HuH-7 (cell line): ENCODE results near the gene DDX25.
"Not testable (repeated sequence)": the region's sequence is repeated elsewhere in the genome, so short reads cannot be mapped to it uniquely, and the experiment has no call there.

Experiments
- DNase-seq: peaks from one replicate; pipeline ENCODE4 v3.0.0; 2011; ENCODE audit warnings: low spot score

DDX25 gene

DNA sequence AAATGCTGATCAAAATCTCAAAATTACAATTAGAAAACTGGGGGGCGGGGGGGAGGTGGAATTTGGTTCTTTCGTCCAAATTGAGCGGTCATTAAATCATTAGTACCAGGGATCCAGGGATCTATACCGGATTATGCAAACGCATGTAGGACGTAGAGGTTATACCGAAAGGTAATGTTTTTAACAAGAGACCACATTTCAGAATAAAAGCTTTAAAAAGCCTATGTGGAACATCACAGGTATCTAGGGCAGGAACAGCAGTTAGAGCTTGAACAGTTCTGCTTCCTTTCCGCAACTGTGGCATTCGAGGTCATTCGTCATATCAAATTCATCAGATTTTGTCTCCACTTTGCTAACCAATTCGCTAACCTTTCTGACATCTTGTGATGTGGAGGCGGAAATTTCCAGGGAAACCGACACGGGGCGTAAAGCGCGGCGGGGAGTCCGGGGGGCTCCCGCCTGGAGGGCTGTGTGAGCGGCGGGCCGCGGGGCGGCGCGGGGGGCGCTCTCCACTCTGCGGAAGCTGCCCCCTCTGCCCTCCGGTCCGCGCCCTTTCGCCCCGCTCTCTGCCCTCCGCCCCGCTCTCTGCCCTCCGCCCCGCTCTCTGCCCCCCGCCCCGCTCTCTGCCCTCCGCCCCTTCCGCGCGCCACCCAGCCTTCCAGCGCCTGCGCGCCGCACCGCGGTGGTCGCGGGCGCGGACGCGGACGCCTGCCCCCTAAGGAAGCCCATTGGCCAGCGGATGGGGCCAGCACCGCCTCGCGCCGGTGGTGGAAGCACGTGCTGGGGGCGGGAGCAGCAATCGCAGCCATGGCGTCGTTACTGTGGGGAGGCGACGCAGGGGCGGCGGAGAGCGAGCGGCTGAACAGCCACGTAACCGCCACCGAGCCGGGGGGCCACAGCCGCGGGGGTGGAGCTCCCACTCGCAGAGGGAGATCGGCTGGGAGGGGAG is at the start of gene DDX25:
TSS of gene DDX25 (plus strand) at position 798 of the 949 bp plus-strand sequence. CDS start at position 808, 10 bp downstream.
- DNase-seq: no peak

DNA sequence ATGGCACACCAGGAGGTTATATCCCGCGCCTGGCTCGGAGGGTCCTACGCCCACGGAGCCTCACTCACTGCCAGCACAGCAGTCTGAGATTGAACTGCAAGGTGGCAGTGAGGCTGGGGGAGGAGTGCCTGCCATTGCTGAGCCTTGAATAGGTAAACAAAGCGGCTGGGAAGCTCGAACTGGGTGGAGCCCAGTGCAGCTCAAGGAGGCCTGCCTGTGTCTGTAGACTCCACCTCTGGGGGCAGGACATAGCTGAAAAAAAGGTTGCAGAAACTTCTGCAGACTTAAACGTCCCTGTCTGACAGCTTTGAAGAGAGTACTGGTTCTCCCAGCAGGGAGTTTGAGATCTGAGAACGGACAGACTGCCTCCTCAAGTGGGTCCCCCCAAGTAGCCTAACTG is 46.6 kb upstream of the DDX25 start:
- not testable (repeated sequence) for DNase-seq

DNA sequence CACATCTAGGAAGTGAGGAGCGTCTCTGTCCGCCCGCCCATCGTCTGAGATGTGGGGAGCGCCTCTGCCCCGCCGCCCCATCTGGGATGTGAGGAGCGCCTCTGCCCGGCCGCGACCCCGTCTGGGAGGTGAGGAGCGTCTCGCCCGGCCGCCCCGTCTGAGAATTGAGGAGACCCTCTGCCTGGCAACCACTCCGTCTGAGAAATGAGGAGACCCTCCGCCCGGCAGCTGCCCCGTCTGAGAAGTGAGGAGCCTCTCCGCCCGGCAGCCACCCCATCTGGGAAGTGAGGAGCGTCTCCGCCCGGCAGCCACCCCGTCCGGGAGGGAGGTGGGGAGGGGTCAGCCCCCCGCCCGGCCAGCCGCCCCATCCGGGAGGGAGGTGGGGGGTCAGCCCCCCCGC is 41.5 kb upstream of the DDX25 start:
- not testable (repeated sequence) for DNase-seq

DNA sequence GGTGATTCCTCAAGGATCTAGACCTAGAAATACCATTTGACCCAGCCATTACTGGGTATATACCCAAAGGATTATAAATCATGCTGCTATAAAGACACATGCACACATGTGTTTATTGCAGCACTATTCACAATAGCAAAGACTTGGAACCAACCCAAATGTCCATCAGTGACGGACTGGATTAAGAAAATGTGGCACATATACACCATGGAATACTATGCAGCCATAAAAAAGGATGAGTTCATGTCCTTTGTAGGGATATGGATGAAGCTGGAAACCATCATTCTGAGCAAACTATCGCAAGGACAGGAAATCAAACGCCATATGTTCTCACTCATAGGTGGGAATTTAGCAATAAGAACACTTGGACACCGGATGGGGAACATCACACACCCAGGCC is 39.0 kb upstream of the DDX25 start:
- DNase-seq: not testable (repeated sequence)

DNA sequence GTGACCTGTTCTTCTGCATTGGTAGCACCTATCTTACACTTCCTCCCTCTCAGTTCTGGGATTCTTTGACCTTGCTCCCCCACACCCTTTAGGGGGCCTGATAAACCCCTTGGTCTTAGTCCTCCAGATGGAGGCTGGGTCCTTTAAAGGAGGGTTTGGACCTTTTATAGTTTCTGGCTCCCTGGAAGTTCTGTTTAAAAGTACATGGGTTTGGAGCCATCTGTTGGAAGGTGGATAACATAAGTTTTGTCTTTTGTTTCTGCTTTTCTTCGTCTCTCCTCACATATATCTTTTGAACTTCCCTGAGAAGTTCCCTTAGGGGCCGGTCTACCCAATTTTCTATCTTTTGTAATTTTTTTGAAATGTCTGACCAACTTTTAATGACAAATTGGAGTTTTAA is 34.8 kb upstream of the DDX25 start:
- no peak for DNase-seq

DNA sequence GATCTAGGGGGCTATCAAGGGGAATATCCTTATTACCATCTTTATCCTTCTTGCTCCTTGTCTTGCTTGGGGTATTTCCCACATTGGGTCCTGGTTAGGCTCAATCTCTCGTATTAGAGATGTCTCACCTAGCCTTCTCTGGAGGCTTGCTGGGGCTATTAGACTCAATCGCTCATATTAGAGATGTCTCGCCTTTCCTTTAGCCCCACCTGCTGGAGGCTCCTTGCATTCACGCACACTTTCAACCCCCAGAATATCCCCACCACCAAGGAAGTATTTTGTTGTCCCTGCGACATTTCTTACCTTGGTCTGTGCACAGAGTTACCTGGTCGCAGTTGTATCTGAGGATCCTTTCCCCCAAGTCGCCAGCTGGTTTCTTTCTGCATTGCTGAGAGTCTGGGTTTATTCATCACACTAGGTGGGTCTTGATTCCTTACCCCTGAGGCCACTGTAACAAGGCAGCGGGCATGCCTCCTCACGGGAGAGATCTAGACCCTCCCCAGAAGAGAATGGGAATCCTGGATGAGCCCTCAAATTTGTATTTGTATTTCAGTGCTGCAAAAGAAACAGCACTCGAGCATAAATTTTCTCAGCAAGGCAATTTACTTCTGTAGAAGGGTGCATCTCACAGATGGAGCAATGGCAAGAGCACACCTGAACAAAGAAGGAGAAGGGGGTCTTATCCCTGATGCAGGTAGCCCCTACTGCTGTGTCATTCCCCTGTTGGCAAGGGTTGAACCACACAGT is 32.7 kb upstream of the DDX25 start:
- peak; percentile 68 for DNase-seq

DNA sequence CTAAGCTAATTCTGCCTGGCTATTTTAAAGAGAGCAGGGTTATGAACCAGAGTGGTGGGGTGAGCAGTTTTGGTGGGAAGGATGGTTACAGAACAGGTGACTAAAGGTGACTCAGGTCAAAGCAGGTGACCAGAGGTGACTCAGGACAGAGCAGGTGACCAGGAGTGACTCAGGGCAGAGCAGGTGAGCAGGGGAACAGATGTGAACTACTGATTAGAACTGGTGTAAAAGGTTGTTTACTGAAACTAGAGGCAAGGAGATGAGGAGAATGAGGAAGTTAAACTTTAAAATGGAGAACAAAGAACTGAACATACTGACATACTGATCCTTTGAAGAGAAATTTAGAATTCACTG is 32.2 kb upstream of the DDX25 start:
- no peak for DNase-seq

DNA sequence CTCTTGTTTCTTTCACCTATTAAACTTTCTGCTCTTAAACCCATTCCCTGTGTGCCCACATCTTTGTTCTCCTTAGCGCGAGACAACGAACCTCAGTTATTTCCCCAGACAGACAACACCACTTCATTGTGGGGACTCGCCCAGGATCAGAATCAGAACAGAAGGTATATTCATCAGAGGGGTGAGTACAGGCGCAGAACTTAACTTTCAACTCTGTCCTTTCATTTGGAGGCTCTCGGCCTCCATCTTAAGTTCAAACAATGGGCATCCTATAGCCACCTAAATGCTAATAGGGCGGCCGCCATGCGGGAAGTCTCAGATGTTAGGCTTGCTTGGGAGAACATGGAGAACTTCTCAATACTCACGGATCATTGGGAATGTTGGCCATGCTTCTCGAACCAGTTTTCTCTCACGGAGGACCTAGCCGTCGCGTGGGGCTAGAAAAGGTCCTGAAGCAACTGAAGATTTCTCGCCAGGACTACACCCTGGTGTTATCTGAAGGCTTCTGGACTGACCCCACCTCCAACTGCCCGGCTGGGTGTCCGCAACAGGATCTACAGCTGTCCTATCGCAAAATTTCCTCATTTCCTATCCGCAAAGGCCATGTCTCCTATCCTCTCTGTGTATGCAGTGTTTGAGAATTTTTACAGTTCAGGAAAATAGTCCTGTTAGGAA is 30.3 kb upstream of the DDX25 start:
- no peak for DNase-seq

DNA sequence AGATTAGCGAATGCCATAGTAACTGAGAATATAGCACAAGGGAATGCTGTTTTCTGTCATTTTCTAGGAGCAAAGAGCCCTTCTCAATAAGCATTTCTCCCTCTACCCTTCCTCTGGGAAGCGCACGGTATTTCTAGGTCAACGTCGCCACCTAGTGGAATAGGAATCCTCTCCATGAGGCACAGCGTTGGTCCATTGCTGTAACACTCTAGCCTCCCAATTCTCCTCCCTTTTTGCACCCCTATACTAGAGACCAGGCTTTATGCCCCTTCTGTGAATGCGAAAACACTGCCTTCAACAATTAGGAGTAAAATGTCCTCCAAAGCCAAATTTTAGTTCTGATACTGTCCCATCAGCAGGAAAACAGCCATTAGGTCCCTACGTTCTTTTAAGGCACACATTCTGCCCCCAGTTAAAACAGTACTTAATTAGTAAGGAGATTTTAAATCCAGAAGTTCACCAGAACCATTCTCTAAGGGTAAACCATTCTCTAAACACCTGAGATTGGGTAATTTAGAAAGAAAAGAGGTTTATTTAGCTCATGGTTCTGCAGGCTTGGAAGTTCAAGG is 29.7 kb upstream of the DDX25 start:
- peak; percentile 70 for DNase-seq

DNA sequence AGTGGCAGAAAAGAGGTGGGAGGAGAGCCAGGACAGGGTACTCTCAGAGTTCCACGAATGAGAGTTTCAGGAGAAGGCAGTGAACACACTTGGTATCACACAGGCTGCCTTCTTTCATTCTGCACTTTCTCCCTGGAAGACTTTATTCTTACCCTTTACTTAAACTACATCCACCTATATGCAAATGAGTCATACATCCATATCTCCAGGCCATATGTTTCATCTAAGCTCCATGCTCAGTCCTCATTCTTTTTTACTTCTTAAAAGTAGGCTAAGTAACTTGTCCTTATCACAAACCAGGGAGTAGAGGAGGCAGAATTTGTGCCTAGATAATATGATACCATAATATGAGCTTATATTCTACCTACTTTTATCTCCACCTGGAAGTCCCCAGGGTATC is 23.0 kb upstream of the DDX25 start:
- DNase-seq: no peak

DNA sequence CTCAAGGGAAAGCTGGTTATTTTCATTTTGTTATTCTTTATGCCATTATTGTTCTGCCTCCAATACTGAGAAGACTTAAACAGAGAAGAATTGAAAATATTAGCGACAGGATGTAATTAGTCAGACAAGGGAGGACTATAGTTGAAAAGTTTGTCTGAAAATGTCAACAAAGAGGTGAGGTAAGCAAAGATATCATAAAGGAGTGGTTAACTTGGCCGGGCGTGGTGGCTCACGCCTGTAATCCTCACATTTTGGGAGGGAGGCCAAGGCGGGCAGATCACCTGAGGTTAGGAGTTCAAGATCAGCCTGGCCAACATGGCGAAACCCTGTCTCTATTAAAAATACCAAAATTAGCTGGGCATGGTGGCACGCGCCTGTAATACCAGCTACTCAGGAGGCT is 20.9 kb upstream of the DDX25 start:
- DNase-seq: no peak

DNA sequence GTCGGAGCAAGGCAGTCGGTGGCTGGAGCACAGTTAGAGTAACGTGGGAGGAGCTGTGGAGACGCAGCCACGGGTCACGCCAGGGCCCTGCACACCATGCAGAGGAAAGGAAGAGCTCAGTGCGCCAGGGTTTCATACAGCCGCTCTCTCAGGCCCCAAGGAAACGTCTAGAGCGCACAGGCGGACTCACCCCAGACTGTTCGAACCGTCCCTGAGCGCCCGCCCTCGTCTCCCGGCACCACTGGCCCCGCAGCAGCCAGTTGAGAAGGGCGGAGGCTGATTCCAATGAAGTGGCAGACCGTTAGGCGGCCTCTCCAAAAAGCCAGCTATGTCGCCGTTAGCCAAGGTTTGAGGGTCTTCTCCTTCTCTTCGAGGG is 17.3 kb upstream of the DDX25 start:
- no peak for DNase-seq

DNA sequence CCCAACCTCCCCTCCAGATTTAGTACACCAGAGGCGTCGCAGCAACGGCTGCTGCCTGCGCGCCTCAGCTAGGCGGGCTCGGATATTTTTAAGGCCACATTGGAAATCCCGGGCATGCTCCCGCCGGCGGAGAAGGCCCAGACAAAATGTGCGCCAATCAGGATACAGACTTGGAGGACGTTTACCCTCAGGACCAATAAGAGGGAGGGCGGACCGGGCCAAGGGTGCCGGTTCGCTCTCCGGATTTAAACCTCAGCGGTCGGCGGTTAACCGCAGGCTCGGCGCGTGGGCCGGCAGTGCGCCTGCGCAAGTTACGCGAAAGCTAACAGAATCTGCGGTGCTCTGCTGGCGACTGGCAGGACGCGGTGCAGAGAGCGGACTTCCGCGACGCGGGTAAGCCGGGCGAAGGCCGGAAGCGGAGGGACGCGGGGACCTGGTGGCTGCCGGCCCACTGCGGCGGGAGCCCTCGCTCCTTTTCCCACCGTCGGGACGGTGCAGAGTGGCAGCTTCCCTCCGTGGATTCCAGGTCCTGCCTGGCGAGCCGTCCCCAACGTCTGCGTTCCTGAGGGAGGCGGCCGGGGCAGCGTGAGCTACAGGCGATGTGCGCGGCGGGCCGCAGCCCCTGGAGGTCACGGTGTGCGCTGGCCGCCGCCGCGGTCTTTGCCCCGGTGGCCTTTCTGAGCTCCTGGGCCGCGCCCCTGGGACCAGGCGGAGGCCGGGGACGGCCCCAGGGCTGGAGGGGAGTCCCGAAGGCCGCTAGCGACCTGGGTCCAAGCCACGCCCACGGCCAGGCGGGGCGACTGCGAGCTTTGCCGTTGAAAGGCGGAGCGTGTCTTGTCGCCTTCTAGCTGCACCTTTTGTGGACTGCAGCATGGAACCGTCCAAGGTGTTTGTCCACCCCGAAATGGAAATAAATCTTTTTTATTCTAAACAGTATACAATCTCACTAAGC is 16.7 kb upstream of the DDX25 start, which contains the start of gene HYLS1:
TSS of gene HYLS1 (plus strand) at position 296 of the 952 bp plus-strand sequence. CDS start 11,701 bp downstream, outside the sequence.
- DNase-seq: peak; percentile 81

DNA sequence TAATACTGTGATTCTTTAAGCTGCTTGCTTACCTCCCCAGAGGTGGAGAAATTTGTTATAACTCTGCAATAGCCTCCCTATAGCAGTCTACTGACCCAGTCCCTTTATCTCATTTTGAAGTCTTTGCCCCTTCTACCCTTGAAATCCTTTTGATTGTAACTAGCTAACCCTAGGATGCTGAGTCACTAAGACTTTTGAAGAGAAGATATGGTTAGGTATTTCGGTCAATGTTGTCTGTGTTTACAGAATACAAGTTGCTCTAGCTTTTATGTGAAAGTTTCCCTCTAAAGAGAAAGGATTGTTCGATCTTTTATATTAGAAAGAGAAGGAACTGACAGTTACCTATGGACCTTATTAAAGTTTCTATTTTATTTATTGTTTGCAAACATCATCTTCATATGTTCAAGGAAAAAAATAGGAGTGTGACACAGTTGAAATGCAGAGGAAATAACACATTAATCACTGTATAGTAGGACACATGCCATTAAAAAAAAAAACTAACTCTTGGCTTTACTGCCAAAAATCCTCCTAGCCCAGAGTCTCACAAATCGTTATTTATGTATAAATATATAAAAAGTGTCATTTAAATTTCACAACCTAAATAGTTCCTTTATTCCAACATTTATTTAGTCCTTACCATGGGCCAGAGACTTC is 13.7 kb upstream of the DDX25 start:
- no peak for DNase-seq

DNA sequence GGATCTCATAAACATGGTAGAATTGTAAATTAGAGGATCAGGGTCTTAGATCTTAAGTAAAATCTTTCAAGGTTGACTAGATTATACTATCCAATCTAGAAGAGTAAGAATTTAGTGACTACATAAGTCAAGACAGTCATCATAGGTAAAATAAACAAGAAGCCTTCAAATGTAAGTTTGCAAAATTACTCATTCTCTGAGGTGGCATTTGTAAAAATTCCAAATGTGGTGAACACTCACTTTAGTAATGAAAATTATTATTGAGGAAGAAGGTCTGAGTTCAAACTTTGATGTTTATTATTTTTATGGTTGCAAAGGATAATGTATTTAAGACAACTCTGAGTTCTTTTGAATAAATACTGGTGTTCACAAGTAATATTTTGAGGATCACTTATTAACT is 12.2 kb upstream of the DDX25 start:
- DNase-seq: no peak

DNA sequence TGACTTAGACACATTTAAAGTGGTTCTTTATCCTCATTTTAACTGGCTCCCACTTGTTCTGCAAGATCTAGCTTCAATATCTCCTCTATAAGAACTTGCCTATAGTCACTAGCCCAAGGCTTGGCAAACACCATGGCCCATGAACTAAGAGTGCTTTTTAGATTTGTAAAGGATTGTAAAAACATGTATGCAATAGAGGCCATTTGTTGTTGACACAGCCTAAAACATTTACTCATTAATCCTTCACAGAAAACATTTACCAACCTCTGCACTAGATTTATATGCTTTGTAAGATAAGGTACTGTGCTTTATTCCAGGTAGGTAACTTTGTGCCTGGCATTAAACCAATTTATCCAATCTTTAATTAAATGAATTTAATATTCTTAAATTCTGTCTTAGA is 11.3 kb upstream of the DDX25 start:
- no peak for DNase-seq

DNA sequence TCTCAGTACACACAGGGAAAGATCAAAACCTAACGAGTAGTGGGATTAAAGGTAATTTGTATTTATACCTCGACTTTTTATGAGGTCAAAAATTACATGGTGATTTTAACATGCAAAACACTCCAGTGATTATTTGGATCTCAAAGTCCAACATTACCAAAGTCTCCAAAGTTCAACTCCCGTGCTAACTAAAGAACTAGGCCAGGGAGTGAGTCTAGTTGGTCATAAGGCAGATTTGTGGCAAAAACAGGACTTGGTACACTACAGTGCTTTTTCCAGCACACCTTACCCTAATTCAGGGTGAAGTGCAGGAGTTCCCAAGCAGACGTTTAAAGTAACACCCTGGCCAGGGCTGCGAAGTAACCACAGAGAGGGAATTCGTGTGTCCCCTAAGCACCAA is 2.4 kb upstream of the DDX25 start:
- no peak for DNase-seq

DNA sequence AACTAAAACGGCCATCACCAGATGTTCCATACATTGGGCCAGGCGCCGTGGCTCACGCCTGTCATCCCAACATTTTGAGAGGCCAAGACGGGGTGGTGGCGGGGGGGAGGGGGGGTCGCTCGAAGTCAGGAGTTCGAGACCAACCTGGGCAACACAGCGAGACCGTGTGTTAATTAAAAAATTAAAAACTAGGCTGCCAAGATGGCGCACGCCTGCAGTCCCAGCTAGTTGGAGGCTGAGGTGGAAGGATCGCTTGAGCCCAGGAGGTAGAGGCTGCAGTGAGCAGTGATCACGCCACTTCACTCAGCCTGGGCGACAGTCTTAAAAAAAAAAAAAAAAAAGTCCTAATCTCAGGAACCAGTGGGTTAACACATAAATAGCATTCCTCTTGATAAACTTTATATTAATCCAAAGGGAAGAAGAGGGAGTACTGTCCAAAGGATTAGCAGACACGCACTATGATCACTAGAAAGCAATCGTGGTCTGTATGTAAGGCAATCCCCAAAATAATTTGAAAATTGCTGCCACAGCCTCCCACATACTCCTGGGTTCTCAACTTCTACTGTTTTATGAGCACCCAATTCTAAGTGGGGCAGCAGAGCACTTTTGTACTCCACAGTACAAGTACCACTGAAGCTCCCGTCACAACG is 1.9 kb upstream of the DDX25 start:
- DNase-seq: no peak

DNA sequence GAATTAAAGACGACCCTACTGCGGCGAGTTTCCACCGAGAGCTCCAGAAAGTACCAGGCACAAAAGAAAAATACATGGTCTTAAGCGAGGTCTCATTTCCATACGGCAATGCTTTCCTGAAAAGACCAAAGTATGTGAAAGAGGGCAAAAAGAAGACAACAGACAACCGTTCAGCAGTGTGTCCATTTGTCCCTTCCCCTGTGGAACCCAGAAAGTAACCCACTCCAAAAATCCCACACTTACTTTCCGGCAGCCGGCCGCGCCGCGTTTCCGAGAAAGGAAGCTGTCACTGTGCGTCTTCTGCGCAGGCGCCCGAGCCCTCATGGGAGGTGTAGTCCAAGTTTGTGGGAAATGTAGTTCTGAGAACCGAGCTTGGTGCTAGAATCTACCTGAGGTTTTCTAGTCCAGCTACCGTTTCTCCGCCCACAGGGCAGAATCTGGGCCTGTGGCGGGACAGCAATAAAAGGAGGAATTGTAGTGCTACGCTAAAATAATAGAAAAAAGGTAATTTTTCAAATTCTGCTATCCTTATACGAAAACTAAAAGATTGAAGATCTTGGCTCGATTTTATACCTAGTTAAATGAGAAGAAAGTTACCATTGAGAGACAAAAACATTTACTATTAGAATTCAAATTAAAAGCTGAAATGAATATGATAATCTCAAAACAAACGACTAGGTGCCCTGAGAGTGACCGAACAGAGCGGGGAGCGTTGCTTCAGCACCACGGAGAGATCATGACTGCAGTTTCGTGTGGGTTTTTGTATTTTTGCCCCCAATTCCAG is 1.2 kb upstream of the DDX25 start, which contains the start of gene PUS3:
TSS of gene PUS3 (minus strand) at position 280 of the 784 bp plus-strand sequence. CDS start 6,922 bp downstream, outside the sequence.
- peak; percentile 87 for DNase-seq
